ENCODE results near the gene GADL1. TPM values are rescaled to one million over a fixed set of nuclear protein-coding genes. Genes with fewer than 3 reads are reported as not detected.

GADL1 gene
- total and polyA plus RNA-seq, 9 donors: 0.01 to 13.3 (median 0.23) TPM; not detected in 3

DNA sequence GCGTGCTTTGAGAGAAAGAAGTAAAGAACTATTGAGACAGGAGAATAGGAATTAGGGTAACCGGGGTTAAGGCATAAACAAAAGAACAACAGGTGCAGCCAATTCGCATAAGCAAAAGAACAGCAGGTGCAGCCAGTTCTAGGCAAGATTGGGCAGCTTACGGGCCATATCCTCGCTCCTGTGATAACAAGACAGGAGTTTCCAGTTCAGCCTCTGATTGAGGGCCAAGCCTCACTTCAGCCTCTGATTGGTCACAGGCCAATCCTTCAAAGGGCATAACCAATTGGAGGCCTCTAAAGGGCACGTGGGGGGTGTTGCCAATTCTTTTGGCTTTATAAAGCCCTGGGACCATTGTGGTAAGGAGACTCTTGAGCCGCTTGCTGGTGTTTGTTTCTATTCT lies 143.5 kb downstream of the GADL1 start:
- TF ChIP-seq POLR2A (IDR thresholded peaks at IDR 0.05) (no peak), EP300 (IDR thresholded peaks at IDR 0.05) (no peak)
- TF ChIP-seq, protein P1, sequence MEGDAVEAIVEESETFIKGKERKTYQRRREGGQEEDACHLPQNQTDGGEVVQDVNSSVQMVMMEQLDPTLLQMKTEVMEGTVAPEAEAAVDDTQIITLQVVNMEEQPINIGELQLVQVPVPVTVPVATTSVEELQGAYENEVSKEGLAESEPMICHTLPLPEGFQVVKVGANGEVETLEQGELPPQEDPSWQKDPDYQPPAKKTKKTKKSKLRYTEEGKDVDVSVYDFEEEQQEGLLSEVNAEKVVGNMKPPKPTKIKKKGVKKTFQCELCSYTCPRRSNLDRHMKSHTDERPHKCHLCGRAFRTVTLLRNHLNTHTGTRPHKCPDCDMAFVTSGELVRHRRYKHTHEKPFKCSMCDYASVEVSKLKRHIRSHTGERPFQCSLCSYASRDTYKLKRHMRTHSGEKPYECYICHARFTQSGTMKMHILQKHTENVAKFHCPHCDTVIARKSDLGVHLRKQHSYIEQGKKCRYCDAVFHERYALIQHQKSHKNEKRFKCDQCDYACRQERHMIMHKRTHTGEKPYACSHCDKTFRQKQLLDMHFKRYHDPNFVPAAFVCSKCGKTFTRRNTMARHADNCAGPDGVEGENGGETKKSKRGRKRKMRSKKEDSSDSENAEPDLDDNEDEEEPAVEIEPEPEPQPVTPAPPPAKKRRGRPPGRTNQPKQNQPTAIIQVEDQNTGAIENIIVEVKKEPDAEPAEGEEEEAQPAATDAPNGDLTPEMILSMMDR (IDR thresholded peaks at IDR 0.05): no peak
- intact Hi-C loops (cut with DNase I): loop anchor here in 1 of 4 donors (5.0 kb wide), 1 partner anchor 709 kb away; no protein-coding TSS in a partner anchor
- H3K4me1 ChIP-seq (ENCODE audit: insufficient read depth): no peaks in the 10 kb centered on the region
- H3K27ac ChIP-seq: no peak overlapping the region
- 82 to 84% (median 84%) methylated on average over 7 of the region's 7 CpGs for WGBS, 3 donors
- no peaks in the 10 kb centered on the region for H3K9me3 ChIP-seq
- no peak overlapping the region for H3K4me3 ChIP-seq
- DNase-seq: no peak
- H3K27me3 ChIP-seq: no peaks in the 10 kb centered on the region
- no peaks in the 10 kb centered on the region for H3K36me3 ChIP-seq

DNA sequence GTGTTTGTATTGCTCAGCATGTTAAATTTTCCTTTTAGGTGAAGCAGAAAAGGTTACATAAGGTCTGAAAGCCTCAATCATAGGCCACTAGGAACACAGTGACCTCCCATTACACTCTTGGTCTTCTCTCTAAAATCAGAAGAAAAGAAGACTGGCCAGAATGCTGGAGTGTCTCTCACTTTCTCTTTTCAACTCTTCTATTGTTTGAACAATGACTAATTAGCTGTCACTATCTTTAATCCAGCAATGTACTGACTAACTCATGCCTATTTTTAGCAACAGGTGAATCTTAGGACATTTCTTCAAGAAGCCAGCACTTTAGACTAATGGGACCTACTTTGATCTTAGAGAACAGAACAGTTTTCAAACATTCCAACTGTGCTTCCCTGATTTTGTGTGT lies 145.2 kb downstream of the GADL1 start:
- Histone ChIP-seq H3K4me1 (ENCODE audit: insufficient read depth) (no peaks in the 10 kb centered on the region), H3K36me3 (no peaks in the 10 kb centered on the region), H3K9me3 (no peaks in the 10 kb centered on the region), H3K27ac (no peak overlapping the region), H3K4me3 (no peak overlapping the region), H3K27me3 (no peaks in the 10 kb centered on the region)
- no peak for TF ChIP-seq POLR2A (IDR thresholded peaks at IDR 0.05)
- intact Hi-C loops (cut with DNase I): no loop called here
- DNase-seq: no peak

DNA sequence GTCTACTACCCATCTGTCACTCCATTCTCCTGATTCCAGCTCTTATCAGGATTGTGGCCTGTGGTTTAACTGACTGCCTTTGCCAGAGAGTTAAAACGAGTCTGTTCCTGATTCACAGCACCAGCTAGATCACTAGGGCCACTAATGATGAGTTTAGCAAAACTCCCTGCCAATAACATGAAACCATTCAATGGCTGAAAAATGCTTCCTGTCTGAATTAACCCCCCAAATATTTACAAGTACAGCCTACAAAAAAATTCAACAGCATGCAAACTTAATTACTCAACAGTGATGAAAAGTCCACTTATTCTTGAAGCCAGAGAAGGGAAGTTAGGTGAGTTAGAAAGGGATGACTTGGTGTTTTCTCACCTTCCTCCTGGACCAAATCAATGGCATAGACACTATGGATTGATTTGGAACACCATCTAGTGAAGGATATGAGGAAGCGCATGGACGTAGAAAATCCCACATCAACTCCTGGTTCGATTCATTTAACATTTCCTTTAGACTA lies 146.6 kb downstream of the GADL1 start:
- H3K4me1 ChIP-seq (ENCODE audit: insufficient read depth): no peaks in the 10 kb centered on the region
- H3K27me3 ChIP-seq: no peaks in the 10 kb centered on the region
- intact Hi-C loops (cut with DNase I): no loop called here
- TF ChIP-seq EP300 (IDR thresholded peaks at IDR 0.05) (no peak), POLR2A (IDR thresholded peaks at IDR 0.05) (no peak)
- TF ChIP-seq, protein P1 (IDR thresholded peaks at IDR 0.05): peak in 2 of 3 donors; percentile 24 to 45
- DNase-seq: no peak
- no peaks in the 10 kb centered on the region for H3K9me3 ChIP-seq
- no peak overlapping the region for H3K27ac ChIP-seq
- WGBS, 3 donors: 41 to 45% (median 44%) methylated on average over 4 of the region's 4 CpGs
- H3K36me3 ChIP-seq: no peaks in the 10 kb centered on the region
- no peak overlapping the region for H3K4me3 ChIP-seq

DNA sequence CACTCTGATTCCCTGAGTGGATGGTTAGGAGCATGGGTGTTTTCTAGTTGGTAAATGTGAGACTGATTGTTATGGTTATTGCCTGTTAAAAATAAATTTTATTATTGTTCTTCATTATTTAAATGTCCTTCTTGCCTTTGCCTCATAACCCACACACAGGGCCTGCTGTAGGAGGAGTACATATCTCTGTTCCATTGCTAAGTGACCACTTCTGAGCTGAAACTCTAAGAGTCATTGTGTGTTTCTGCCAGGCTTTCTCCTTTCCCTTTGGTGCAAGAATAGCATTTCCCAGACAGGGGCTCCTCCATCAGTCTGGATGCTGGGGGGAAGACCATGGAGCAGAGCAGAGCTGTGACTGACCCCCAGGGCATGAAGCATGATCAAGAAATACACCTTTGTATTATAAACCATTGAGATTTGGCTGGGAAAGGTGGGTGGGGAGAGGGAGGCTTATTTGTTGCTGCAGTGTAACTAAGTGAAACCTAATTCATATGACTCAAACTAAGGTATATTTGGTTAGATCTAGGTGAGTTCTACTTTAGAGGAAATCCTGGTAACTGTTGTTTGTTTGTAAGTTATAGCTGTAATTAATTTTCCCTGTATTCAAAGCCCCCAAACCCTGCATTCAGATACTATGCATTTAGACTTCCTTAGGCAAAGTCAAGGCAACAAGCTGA lies 150.7 kb downstream of the GADL1 start:
- Histone ChIP-seq H3K36me3 (no peaks in the 10 kb centered on the region), H3K4me3 (no peak overlapping the region), H3K4me1 (ENCODE audit: insufficient read depth) (no peaks in the 10 kb centered on the region), H3K9me3 (no peaks in the 10 kb centered on the region), H3K27me3 (no peaks in the 10 kb centered on the region), H3K27ac (no peak overlapping the region)
- DNase-seq: no peak
- intact Hi-C loops (cut with DNase I): no loop called here
- TF ChIP-seq POLR2A (IDR thresholded peaks at IDR 0.05) (no peak), EP300 (IDR thresholded peaks at IDR 0.05) (no peak)
- TF ChIP-seq, protein P1 (IDR thresholded peaks at IDR 0.05): no peak
